Measurements from ENCODE around the gene CLTA.

The CLTA gene, protein sequence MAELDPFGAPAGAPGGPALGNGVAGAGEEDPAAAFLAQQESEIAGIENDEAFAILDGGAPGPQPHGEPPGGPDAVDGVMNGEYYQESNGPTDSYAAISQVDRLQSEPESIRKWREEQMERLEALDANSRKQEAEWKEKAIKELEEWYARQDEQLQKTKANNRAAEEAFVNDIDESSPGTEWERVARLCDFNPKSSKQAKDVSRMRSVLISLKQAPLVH

DNA sequence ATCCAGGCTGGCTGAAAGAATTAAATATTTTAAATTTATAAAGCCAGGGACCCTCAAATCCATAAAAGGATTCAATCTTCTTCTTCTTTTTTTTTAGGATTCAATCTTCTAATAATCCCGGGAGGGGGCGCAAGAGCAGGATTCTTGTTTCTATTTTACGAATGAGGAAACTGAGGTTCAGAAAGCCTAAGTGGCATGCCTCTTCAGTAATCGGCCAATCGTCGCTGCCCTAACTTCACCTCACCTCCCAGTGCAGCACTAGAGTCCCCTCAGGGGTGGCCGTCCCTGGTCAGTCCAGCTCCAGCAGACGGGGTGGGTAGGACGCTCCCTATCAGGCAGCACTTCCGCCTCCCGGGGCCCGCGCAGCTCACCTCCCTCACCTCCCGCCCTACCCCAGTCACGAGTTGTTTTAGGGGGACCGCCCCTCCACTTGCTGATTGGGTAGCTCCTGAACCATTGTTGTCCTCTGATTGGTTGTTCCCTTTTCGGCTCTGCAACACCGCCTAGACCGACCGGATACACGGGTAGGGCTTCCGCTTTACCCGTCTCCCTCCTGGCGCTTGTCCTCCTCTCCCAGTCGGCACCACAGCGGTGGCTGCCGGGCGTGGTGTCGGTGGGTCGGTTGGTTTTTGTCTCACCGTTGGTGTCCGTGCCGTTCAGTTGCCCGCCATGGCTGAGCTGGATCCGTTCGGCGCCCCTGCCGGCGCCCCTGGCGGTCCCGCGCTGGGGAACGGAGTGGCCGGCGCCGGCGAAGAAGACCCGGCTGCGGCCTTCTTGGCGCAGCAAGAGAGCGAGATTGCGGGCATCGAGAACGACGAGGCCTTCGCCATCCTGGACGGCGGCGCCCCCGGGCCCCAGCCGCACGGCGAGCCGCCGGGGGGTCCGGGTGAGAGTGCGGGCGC, at the start of gene CLTA:
CLTA (plus strand) TSS at position 534 of the 902 bp plus-strand sequence; CDS start at position 670, 136 bp downstream.
- DNase-seq, result peak; percentile 88

DNA sequence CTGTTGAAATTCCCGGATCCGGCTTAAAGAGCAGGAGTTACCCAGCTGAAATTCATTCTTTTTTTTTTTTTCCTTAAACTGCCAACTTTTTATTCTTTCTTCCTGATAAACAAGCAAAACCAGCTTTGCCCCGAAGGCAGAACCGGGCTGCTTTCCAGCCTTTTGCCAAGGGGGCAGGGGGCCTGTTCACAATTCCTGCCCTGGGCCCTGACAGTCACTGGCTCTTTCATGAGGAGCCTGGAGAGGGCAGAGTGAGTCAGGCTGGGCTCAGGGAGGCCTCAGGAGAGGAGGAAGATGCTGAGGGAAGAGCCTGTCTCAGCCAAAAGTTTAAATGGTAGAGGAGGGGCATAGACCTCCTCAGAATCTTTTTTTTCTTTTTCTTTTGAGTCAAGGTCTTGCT, 49.4 kb upstream of the CLTA start:
- no peak for DNase-seq

GRCh38 chr9:36141761-36142160, 49.0 kb upstream of the CLTA start:
- DNase-seq, result no peak

GRCh38 chr9:36142510-36143244, 48.0 kb upstream of the CLTA start:
- DNase-seq, result no peak

GRCh38 chr9:36143245-36143641, 47.5 kb upstream of the CLTA start:
- no peak for DNase-seq

- no peak for DNase-seq
These were observed 46.1 kb upstream of the CLTA start for GRCh38 chr9:36144309-36145232.

DNA sequence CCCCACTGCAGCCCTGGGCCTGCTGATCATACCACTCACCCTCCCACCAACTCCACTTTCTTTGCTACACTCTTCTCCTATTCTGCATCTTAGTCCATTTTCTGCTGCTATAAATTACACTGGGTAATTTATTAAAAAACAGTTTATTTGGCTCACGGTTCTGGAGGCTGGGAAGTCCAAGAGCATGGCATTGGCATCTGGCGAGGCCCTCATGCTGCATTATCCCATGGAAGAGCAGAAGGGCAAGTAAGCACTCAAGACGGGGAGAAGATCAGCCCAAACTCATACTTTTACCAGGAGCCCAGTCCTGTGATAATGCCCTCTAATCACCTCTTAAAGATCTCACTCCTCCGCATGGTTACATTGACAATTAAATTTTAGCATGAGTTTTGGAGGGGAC, 44.8 kb upstream of the CLTA start:
- no peak for DNase-seq

GRCh38 chr9:36146651-36147050, 44.1 kb upstream of the CLTA start:
- DNase-seq, result no peak

DNA sequence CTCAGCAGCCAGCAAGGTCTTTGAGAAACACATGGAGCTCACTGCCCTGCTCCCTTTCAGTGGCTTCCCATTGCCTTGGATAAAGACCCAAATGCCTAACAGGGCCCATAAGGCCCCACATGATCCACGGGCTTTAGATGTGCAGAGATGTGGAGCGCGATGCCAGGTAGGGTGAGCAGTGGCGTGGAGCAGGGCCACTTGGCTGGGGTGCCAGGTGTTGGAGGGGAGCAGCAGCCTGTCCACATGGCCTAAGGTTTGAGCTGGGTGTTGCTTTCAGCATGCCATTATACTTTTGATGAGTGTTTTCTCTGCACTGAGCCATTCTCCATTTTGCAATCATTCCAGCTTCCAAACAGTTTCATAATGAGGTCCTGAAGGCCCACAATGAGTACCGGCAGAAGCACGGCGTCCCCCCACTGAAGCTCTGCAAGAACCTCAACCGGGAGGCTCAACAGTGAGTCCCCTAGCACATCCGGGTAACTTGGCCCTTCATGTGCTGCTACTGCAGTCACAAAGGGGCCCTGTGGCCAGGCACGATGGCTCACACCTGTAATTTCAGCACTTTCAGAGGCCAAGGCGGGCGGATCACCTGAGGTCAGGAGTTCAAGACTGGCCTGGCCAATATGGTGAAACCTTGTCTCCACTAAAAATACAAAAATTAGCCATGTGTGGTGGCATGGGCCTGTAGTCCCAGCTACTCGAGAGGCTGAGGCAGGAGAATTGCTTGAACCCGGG, 43.1 kb upstream of the CLTA start:
- DNase-seq, result no peak

DNA sequence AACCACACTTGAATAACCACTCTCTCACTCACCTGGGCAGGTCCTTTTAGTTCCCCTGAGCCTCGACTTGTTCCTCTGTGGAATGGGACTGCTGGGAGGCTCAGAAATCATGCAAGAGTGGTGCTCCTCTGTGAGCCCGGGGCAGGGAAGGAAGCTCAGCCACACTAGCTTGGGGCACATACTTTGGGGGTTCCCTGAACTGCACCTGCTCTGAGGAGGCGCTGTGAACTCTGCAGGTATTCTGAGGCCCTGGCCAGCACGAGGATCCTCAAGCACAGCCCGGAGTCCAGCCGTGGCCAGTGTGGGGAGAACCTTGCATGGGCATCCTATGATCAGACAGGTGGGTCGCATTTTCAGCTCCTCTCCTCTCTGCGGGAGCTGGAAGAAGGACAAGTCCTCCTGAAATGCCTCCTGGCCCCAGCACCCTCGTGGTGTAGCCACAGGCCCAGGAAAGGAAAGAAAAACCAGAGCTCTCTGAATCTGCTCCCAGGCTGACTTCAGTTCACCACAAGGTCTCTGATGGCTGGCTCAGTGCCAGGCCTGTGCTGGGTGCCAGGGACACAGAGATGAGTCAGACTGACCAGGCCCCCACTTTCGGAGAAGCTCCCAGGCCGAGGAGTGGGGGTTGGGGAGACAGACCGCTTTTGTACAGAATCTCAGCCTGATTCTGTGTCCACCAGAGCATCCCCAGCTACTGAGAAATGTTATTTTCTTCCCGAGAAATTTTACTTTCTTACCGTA, 42.2 kb upstream of the CLTA start:
- peak; percentile 74 for DNase-seq

GRCh38 chr9:36149197-36149596, 41.5 kb upstream of the CLTA start:
- DNase-seq, result no peak

- no peak for DNase-seq
These were observed 40.0 kb upstream of the CLTA start for GRCh38 chr9:36150574-36151315.

- DNase-seq, result peak; percentile 84
These were observed 39.2 kb upstream of the CLTA start for GRCh38 chr9:36151316-36152210.

GRCh38 chr9:36152741-36153438, 37.8 kb upstream of the CLTA start:
- no peak for DNase-seq

GRCh38 chr9:36153746-36154145, 37.0 kb upstream of the CLTA start:
- no peak for DNase-seq

DNA sequence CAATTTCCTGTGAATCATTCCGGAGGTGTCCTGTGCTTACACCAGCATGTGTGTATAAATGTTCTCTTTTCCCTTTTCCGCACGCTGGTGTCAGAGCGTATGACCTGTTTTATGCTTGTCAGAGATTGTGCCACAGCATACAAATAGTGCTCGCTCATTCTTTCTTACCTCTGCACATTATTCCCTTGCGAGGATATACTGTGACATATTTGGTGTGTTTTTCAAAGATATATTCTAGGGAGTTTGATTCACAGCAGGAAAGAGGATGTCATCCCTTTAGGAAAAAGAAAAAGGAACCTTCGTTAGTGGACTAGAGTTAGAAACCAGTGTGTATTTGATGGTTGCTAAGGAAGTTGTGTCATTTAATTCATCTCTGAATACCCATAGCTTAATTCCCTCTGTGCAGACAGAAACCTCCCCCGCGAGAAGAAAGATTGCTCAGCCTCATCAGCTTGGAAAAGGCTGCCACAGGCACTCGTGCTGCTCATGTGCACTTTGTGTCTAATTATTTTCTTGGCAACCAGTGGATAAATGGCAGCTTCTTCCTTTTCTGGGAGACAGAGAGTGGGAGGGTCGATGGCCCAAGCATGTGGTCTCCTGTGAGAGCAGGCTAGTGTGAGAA, 36.3 kb upstream of the CLTA start:
- DNase-seq, result no peak

DNA sequence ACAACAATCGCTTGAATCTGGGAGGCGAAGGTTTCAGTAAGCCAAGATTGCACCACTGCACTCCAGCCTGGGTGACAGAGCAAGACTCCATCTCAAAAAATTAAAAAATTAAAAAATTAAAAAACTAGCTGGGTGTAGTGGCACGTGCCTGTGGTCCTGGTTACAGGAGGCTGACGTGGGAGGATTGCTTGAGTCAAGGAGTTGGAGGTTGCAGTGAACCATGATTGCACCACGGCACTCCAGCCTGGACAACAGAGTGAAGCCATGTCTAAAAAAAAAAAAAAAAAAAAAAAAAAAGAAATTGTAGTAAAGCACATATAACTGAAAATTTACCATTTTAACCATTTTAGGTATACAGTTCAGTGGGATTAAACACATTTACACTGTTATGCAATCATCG, 34.6 kb upstream of the CLTA start:
- DNase-seq, result no peak

DNA sequence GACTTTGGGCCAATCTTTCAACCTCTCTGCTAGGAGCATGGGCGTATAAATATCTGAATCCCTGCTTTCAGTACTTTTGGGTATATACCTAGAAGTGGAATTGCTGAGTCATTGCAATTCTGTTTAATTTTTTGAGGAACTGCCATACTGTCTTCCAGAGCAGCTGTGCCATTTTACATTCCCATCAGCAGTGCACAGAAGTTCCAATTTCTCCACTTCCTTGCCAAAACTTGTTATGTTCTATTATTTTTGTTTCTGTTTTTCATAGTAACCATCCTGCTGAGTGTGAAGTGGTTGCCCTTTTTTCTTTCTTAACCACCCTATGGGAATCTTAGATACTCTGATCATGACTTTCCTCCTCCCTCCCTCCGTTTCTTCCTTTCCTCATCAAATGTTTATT, 32.6 kb upstream of the CLTA start:
- DNase-seq, result no peak
